GM19035 (cell line): ENCODE measurements around the gene XRRA1.
A peak's percentile ranks its signal among the peaks of the same experiment; 100 is the strongest.

Experiments
- ATAC-seq: cut with Tn5 transposase; IDR thresholded peaks from one replicate; pipeline ENCODE4 v1.9.1; 2021; ENCODE audit not compliant: unreplicated experiment

XRRA1 gene

DNA sequence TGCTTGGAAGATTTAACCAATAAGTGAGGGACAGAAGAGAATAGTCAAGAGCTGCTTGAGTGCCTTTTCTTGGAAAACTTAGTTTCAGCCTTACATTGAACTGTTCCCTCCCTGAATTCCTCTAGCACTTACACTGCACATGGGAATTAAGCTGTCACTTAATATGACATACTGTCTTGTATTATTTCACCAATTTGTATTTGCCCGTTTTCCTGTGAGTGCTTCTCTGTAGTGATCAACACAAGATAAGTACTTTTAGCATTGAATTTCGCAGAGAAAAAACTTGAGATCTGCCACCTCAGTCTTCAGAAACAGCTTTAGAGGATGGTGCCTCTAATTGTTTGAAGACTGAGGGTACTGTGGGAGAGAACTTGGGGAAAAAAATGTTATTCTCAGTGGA, 3.9 kb upstream of the XRRA1 start:
- no peak for ATAC-seq

DNA sequence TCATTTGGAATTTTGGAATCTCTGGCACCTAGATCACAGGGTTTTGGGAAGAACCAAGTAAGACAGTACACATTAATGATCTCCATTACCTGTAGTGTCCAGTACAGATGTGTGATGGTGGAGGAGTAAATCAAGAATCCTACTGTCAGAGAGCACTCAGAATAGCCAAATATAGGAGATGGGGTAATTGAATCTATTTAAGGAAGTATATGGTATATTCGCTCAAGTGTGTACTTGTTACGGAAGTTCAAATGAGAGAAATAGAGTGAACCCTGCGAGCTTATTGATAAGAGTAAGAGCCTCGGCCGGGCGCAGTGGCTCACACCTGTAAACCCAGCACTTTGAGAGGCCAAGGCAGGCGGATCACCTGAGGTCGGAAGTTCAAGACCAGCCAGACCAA, 2.3 kb upstream of the XRRA1 start:
- ATAC-seq: no peak

DNA sequence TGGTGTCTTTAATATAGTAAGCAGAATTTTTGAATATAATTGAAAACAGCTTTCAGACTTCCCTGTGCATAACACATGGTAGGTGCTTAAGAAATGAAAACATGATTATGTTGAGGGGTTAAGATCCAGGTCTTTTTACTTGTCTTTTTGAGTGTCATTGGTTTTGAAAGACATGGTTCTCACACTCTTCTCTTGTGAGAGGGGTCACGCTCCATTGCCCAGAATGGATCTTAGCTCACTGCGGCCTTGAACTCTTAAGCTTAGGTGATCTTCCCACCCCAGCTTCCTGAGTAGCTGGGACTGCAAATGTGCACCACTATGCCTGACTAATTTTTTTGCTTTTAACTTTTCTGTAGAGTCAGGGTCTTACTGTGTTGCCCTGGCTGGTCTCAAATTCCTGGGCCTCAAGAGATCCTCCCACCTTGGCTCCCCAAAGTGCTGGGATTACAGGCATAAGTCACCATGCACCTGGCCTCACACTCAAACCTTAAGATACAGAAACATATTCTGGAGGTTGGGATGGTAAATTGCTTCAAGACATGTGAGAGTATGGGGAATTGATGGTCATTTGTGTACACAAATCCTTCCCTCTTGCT, 1.6 kb upstream of the XRRA1 start:
- no peak for ATAC-seq

DNA sequence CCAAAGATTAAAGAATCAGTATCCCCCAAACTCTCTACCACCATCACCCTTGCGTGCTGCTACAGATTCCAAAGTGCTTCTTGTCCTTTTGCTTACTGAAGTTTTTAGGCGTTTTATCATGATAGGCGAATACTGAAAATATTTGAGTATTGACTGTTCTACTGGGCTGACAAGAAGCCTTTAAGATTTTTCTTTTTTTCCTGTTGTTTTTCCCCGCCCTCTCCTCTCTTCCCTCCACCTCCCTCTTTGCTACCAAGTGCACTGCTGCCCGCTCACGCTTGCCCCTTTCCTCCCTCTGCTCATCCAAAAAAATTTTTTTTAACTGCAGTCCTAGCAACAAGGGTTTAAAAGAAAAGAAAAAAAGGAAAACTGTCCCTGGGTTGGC, 854 bp upstream of the XRRA1 start:
- ATAC-seq: no peak

DNA sequence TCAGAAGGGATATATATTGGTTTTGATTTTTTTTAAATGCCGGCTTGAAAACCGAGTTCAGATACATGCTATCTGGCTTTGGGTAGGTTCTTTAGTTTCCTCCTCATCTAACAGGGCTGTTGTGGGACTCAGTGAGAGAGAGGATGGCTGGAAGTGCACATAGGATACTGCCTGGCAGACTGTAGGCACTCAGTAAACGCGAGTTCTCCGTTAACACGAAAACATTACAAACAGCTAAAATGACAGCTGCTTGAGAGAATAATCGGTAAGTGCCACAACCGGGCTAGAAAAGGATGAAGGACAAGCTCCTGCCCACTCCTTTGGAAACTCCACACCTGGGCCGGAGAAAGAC, 369 bp downstream of the XRRA1 start:
- peak; percentile 17 for ATAC-seq

DNA sequence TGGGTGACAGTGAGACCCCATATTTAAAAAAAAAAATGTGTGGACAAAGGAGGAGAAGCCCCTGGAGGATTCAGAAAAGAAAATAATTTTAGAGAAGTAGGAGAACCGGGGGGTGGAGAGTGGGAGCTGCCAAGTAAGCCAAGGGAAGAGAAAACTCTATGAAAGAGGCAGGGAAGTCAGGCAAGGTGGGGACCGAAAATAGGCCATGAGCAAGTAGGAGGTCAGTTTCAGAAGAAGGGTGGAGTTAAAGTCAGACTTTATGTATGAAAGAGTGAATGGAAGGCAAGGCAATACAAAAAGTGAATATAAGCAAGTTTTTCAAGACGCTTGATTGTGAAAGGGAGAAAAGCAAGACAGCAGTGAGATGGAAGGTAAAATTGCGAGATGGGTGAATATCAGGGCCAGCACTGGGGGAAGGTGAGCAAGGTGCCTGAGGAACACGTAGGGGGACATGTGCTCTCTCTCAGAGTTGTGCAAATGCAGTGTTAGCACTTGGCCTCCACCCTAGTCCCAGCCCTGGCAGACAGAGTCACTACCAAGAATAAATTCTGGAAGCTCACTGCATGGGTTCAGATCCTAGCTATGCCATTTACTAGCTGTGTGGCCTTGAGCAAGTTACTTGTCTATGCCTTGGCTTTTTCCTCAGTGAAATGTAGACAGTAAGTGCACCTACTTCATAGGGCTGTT, 6.7 kb downstream of the XRRA1 start:
- ATAC-seq: no peak

DNA sequence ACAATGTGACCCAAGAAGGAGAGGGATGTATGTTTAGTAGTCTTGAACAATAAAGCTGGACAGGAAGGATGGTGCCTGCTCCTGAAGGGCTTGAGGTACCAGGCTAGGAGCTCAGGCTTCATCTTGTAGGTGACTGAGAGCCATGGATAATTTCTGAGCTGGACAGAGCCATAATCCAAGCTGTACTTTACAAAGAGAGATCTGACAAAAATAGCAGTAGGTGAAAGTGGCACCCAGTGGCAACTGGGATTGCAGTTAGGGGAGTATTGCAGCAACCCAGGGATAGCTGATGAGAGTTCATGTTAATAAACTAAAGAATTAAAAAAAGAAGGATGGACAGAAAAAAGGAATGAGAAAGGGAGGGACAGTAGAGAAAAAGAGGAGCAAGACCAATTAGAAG, 7.4 kb downstream of the XRRA1 start:
- ATAC-seq: no peak

DNA sequence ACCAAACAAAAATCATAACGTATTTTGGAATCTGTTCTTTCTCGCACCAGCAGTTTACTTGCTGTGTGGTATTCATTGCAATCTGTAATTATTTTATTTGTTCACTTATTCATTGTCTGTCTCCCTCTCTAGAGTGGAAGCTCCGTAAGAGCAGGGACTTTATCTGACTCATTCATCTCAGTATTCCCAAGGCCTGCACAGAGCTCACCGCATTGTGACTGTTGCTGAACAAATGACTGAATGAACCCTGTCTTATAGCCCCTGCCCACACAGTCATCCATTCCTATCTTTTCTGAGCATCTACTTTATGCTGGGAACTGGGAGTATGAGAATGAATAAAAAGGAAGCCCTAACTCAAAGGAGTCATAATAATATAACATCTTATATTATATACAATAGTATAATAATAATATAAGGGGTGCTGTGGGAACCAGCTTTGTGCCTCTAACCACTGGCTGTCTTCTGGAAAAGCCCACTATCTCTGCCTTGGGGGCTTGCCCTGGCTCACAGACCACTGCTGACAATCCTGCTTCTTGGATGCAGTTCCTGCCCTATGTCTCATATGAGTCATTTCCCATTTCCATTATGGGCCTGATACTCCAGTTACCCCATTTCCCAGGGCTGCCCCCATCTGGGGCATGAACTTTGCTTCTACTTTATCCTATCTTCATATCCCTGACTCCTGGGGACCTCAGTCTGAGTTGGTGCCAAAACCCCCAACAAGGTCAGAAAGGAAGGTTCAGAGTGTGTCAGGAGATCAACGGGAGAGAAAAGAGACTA, 11.0 kb downstream of the XRRA1 start:
- ATAC-seq: no peak

DNA sequence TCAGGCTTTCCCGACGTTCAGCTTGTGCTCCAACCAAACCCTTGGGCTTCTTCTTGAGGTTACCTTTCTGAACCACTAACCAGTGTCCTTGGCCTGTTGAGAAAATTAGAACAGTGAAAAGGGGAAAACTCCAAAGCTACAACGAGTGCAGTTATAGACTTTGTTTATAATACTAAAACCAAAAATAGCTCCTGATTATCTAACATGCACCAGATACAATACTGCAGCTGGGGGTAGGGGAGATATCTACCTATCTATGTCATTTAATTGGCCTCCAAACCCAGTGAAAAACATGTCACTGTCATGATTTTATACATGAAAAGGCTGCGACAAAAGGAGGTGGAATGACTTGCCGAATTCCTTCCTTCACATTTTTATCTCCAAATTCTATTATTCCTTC, 11.9 kb downstream of the XRRA1 start:
- no peak for ATAC-seq

DNA sequence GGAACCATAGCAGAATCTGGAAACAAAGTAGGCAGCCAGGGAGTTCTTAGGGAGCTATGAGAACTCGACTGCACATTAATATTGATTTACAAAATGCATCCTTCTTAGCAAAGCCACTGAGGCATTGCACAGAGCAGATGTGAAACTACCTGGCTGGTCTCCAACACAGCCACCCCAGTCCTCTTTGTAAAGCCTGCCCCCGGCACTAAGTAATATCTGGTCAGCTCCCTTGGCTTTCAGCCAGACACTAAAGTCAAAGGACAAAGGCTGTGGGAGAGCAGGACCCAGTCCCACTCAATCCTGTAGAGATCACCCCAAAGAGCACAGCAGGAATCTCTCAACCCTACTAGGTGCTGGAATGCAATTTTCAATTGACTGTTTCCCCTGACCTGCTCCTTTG, 12.8 kb downstream of the XRRA1 start:
- ATAC-seq: no peak

DNA sequence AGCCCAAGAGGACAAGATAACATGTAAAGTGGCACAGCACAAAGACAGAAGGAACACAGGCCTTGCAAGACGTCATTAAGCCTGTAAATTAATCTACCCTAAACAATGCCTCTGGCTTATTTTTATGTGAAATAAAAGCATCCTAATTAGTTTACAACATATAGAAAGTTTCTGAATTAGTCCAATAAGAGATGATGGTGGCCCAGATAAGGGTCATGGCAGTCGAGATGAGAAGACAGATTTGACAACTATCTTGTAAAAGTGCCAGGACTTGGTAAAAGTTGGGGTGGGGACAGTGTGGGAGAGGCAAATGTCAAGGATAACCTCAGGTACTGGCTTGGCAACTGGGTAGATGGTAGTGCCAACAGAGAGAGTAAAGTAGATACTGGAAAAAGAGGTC, 13.6 kb downstream of the XRRA1 start:
- ATAC-seq: no peak

DNA sequence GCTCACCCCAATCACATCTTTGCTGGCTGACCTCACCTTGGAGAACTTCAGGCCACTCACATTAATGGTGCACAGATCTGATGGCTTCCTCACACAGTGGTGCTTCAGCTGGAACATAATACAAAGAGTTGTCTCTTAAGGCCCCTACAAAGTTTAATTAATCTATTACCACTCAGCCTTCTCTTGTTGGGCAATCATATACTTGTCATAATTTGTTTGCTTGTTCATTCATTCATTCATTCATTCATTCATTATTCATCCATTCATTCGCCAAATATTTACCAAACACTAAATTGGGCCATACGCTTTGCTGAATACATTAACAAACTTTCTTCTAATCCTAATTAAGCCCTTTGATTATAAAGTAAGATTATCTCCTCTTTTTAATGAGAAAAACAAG, 15.1 kb downstream of the XRRA1 start:
- no peak for ATAC-seq

DNA sequence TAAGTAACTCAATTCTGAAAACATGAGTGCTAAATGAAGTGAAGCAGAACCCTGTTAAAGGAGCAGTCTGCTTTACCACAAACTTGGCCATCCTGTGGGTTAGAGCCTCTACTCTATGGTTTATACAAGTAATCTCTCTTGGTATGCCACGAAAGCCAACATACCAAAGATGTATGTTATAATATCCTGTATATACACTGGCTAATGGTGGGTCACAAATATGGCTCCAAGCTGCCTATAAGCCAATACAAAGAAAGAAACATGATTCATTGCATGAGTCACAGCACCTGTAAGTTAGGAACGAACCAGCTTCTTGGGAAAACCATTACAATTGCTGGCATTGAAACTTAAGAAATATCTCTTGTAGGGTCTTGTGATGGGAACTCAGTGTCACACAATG, 16.1 kb downstream of the XRRA1 start:
- no peak for ATAC-seq

DNA sequence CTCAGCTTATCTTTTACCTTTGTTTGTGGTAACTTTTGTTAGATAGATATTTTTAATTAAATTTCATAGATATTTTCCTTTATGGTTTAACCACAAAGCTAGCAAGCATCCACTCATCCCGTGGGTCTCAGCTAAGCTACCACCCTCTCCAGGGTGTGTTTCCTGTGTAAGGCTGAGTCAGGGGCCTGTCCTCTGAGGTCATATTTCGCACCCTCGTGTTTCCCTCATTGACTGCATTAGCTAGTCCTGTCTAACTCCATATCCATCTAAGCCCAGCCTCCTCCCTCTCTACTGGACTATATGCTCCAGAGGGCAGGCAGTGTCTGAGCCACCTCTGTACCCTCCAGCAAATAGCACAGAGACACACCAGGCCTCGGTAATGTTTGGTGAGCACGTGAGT, 16.7 kb downstream of the XRRA1 start:
- ATAC-seq: no peak

DNA sequence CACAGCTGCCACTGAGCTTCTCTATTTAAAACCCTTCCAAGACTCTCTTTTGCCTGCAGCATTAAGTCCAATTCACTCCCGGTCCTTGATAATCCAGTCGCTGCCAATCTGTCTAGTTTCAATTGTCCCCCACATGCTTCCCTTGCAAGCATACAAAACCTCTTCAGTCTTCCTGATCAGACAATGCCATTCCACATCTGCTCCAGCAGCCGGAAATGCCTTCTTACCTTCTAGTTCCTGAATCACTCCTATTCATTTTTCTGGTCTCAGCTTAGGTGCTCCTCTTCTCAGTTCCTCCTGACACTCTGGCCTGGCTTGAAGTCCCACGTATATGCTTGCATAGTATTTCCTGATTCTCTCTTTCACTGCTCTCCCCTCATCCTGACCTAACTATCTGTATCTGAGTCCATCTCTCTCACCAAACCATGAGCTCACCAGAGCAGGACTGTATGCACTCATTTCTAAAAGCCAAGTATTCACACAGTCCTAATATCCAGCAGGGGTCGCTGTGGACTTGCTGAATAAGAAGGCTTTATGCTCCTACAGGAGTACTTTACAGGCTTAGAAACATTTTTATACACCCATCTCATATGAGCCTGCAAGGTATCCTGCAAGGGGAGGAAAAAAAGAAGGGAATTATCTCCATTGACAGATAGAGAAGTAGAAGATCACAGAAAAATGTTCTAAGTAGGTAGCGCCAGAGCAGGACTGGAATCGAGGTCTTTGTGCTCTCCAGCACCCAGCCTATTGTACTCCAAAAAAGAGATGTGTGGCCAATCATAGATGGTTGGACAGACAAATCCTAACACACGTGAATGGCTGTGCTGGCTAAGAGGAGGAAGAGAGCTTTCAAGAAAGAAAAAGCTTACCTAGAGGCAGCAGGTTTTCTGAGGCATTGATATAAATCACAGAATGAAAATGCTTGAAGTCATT, 19.2 kb downstream of the XRRA1 start:
- ATAC-seq: peak; percentile 81

DNA sequence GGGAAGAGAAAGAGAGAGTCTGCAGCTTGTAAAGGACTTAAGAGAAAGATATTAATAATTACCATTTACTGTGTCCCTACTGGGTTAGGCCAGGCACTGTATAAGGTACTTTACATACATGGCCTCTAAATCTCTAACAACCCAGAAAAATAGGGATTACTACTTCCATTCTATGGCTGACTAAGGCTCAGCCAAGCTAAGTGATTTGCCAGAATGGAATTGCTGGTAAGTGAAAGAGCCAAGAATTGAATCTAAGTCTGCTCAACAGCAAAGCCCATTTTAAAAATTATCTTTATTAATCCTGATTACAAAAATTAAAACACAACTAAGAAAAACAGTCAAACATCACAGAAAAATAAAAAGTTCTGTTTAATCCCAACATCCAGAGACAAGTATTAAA, 21.4 kb downstream of the XRRA1 start:
- ATAC-seq: no peak

DNA sequence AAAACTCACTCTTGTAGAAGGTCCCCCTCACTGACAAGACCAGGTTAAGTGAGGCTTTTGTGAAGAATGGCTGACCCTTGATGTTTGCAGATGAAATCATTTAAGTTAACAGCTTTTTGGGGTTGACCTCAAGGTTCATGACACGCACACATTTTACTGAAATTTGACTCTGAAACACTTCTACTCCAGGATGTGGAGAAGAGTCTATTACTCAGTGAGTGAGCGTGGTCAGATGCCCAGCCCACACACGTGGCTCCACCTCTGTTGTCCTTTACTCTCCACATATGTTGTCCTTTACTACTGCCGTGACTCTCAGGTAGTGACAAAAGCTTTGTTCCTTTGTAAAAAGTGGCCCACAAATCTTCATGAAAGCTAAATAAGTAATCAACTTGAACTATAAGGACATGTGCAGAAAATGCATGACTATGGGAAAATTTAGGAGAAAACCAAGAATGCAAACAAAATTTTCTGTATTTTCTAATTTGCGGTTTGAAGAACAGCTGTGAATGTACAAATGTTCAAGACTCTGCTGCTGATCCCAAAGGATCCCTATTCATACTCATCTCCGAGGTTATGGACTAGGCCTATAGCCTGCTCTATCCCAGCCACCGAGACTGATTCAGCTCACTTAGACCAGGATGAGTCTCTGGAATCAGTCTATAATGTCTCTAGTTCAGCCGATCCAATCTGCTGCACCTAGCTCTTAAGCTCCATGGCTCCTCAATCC, 22.4 kb downstream of the XRRA1 start:
- no peak for ATAC-seq

DNA sequence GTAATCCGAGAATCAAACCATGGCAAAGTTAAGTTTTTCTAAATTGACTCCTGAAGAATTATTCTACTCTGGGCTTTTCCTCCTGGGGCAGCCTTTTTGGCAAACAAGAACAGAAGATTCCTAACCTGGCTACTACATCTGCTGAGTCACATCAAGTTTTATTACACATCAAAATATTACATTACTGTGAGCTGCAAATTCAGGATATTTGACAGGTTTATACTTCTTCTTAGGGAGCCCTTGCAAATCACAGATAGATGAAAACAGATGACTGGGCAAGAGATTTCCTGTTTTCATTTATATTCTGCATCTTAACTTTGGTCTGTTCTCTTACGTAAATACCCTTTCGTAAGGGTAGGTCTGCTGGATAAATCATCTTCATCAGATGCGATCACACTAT, 23.6 kb downstream of the XRRA1 start:
- ATAC-seq: no peak

DNA sequence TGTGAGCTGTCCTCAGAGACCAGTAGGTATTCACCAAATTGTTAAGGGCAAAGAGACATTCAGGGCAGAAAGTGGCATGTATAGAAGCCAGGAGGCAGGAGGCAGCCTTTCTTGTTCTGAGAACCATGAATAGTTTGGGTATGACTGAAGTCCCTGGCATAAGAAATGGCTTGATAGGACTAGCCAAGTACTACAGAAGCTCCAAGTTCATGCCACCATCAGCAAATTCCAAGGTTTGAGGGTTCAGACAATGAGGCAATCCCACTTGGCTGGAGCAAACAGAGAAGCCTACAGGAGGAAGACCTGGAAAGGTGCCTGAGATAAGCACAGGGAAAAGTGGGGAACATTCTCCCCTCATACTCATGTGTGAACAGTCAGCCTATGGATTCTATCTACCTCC, 25.8 kb downstream of the XRRA1 start:
- no peak for ATAC-seq

DNA sequence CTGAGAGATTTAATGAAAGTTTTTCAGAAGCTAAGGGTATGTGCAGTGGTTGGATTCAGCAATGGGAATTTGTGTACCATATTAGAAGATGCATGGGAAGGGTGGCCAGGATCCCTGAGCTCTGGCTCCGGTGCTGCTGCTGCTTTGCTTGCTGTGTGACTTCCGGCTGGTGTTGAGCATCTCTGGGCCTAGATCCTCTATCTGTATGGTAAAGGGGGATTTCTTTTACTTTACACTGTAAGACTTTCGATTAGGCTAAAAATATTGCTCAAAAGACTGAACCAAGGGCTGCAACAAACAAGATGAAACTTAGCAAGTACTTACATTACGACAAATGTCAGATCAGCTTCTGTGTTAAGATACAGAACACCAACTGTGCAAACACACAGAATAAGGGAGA, 39.1 kb downstream of the XRRA1 start:
- no peak for ATAC-seq

DNA sequence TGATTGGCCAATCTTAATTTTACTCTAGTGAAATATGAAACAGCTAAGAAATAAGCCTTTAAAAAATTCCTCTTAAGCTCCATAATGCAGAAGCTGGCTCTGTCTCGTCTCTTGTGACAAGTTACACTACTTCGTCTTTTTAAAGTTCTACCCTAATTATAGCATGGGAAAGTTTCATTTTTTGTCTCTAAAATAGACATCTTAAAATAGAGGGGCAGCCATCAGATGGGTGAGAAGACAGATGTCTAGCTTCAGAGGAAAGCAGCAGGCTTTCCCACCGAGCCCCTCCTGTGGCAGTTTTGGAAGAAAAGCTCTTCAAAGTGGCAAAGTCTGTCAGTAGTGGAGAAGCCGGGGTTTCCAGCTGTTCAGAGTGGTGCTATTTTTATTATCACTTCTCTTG, 39.5 kb downstream of the XRRA1 start:
- ATAC-seq: no peak
